GM12872 (cell line): ENCODE results near the gene RHOT2.

Experiments
- TF ChIP-seq, protein P1 (sequence below): IDR thresholded peaks from 3 replicates; pipeline ENCODE4 v1.5.1; 2011; ENCODE audit warnings: low read depth, mild to moderate bottlenecking, low read length, moderate library complexity; ENCODE audit not compliant: insufficient read depth

RHOT2 gene

GRCh38 chr16:661184-661821 is 6.6 kb upstream of the RHOT2 start:
- TF ChIP-seq, protein P1, sequence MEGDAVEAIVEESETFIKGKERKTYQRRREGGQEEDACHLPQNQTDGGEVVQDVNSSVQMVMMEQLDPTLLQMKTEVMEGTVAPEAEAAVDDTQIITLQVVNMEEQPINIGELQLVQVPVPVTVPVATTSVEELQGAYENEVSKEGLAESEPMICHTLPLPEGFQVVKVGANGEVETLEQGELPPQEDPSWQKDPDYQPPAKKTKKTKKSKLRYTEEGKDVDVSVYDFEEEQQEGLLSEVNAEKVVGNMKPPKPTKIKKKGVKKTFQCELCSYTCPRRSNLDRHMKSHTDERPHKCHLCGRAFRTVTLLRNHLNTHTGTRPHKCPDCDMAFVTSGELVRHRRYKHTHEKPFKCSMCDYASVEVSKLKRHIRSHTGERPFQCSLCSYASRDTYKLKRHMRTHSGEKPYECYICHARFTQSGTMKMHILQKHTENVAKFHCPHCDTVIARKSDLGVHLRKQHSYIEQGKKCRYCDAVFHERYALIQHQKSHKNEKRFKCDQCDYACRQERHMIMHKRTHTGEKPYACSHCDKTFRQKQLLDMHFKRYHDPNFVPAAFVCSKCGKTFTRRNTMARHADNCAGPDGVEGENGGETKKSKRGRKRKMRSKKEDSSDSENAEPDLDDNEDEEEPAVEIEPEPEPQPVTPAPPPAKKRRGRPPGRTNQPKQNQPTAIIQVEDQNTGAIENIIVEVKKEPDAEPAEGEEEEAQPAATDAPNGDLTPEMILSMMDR: no peak

- TF ChIP-seq, protein P1: no peak
Measured at GRCh38 chr16:662095-662494, 5.8 kb upstream of the RHOT2 start.

DNA sequence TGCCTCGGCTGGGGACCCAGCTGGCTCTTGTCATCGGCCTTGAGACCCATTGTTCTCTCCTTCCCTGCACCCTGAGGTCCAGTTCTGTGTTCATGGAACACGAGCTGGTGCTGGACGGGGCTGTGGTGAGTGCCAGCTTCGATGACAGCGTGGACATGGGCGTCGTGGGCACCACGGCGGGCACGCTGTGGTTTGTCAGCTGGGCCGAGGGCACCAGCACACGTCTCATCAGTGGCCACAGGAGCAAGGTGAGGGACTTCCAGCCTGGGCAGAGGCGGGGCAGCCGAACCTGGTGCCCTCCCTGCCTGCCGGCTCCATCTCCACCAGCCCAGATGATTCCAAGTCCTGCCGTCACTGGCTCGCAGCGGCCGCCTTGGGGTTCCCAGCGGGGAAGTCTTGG is 5.3 kb upstream of the RHOT2 start:
- TF ChIP-seq, protein P1: no peak

GRCh38 chr16:666572-666971 is 1.4 kb upstream of the RHOT2 start:
- TF ChIP-seq, protein P1: no peak

DNA sequence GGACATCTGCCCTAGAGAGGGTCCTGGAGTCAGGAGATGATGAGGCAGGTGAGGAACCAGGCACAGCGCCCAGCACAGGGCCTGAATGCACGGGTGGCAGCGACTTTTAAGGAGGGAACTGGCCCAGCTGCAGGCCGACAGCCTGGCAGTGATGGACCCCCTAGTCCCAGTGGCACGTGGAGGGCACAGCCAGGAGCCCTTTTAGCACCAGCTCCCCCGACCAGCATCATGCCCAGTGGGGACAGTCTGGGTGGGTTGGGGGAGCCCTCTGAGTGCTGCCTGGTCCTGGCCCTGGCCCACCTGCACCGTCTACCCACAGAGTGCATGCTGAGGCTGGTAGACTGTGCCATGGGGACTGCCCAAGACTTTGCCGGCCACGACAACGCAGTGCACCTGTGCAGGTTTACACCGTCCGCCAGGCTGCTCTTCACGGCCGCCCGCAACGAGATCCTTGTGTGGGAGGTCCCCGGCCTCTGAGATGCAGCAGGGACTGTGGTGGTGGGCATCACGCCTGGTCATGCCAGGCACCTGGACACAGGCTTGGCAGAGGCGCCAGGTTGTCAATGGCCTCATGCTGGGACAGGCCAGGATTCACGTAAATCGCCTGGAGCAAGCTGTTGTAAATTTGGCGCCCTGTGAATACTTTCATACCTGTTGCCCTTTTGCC is 686 bp upstream of the RHOT2 start:
- TF ChIP-seq, protein P1: no peak

DNA sequence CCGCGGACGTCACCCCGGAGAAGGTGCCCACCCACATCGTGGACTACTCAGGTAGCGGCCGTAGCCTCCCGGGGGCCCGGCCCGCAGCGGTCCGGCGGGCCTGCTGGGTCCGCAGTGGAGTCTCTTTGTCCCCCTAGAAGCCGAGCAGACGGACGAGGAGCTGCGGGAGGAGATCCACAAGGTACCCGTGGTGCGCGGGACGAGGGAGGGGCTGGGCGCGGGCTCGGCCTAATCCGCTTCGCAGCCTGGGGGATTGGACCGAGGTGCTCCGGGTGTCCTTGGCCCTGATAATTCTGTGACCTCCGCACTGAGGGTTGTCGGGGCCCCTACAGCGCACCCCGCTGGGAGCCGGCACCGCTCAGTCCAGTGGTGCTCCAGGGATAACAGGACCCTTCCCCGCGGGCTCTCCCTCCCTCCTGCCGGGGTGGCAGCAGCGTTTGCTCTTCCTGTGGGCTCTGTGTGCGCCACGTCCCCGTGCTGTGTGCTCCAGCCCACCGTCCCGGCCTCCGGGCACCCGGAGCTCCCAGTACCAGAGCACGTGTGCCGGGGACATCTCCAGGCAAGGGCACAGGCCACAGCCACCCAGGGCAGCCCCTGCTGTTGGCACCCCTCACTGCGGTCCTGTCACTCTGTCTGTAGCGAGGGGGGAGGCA is 713 bp downstream of the RHOT2 start:
- TF ChIP-seq, protein P1: no peak

GRCh38 chr16:669666-670065 is 1.7 kb downstream of the RHOT2 start:
- TF ChIP-seq, protein P1: no peak
